K562 (cell line): ENCODE results near the gene PPP1R12B. TPM values are rescaled to one million over a fixed set of nuclear protein-coding genes. Genes with fewer than 3 reads are reported as not detected.
"Not testable (repeated sequence)": the region's sequence is repeated elsewhere in the genome, so short reads cannot be mapped to it uniquely, and the experiment has no call there.

ENCODE experiments used
- ATAC-seq: fragments of 200-7000 bp; cut with Tn5 transposase; 3 replicates; pipeline ENCODE4 v1.9.1; 2020; ENCODE audit warnings: moderate library complexity
- BruUV-seq: library from RNA; stranded (reverse); fragments of 400-500 nt; replicated peaks from 2 replicates; lab custom pipeline; 2021; lab: Mats Ljungman, UMichigan
- CTCF ChIA-PET: fragments of 300-600 bp; formaldehyde crosslinking; extraction: SDS; loops from one replicate; lab custom pipeline; 2021; ENCODE audit warnings: low intra/inter-chr PET ratio; lab: Yijun Ruan, JAX
- POLR2A ChIA-PET: fragments of 300-600, 350-650 bp; sonication (Branson Sonifier 250); formaldehyde crosslinking; extraction: SDS; loops from one replicate; lab custom pipeline; 2021; ENCODE audit warnings: antibody characterized with exemption, inconsistent platforms; lab: Yijun Ruan, JAX
- DNase-seq, 4 experiments: peaks; one replicate each; pipeline versions ENCODE4 v3.0.0 to v3.0.0-alpha.2; 2011 to 2018; ENCODE audit warnings: low spot score in 3 of 4, mixed read lengths in 3 of 4; ENCODE audit errors: extremely low read depth in 1 of 4
- FAIRE-seq: peaks from 2 replicates; lab custom pipeline; 2011; peaks lifted over from hg19 to GRCh38; lab: Jason Lieb, UNC
- H2AFZ ChIP-seq: 2 replicates; pipeline ENCODE4 v1.6.0; 2011; ENCODE audit warnings: low read depth, low read length, control low read depth, inconsistent platforms
- H3K27ac ChIP-seq: fragments of 200-600 bp; 3 replicates; pipeline ENCODE4 v1.8.0; 2011; ENCODE audit warnings: low read depth, mild to moderate bottlenecking, control low read depth, inconsistent platforms, low read length, moderate library complexity, mixed read lengths; ENCODE audit errors: extremely low read depth
- H3K27me3 ChIP-seq, 2 experiments: fragments of 300-600 bp in 1 of 2; 2 replicates in 1 of 2; 3 replicates in 1 of 2; pipeline versions ENCODE4 v1.6.0 to v1.8.0; 2011; ENCODE audit warnings: inconsistent platforms in 2 of 2, low read length in 2 of 2, mild to moderate bottlenecking in 1 of 2, mixed read lengths in 1 of 2, moderate library complexity in 1 of 2; ENCODE audit not compliant: control insufficient read depth in 2 of 2, insufficient read depth in 2 of 2
- H3K36me3 ChIP-seq: fragments of 300-600 bp; 3 replicates; pipeline ENCODE4 v1.8.0; 2011; ENCODE audit warnings: mild to moderate bottlenecking, low read length, inconsistent platforms; ENCODE audit not compliant: control insufficient read depth, insufficient read depth
- H3K4me1 ChIP-seq, 2 experiments: fragments of 200-600 bp in 1 of 2; replicated peaks in 1 of 2; 2 replicates in 1 of 2; 3 replicates in 1 of 2; pipeline versions ENCODE4 v1.5.1 to v1.8.0; 2011; ENCODE audit warnings: inconsistent platforms in 2 of 2, low read length in 2 of 2, mild to moderate bottlenecking in 1 of 2, mixed read lengths in 1 of 2, moderate library complexity in 1 of 2; ENCODE audit not compliant: control insufficient read depth in 2 of 2, insufficient read depth in 2 of 2
- H3K4me2 ChIP-seq: 2 replicates; pipeline ENCODE4 v1.6.1; 2011; ENCODE audit warnings: low read length, control low read depth, inconsistent platforms, mixed read lengths; ENCODE audit not compliant: insufficient read depth
- H3K4me3 ChIP-seq: fragments of 200-600 bp; sonication (generic), shearing (Covaris generic); 2 replicates; pipeline ENCODE4 v1.5.1; 2016; ENCODE audit warnings: control low read depth, inconsistent platforms
- H3K79me2 ChIP-seq: fragments of 200-600 bp; 3 replicates; pipeline ENCODE4 v1.8.0; 2011; ENCODE audit warnings: low read length, inconsistent platforms; ENCODE audit not compliant: control insufficient read depth, insufficient read depth
- H3K9ac ChIP-seq, 2 experiments: 2 replicates each; pipeline versions ENCODE4 v1.6.0 to v1.6.1; 2011; ENCODE audit warnings: low read depth in 2 of 2, low read length in 2 of 2, control low read depth in 1 of 2, inconsistent platforms in 1 of 2, mild to moderate bottlenecking in 1 of 2, mixed read lengths in 1 of 2; ENCODE audit not compliant: insufficient read depth in 1 of 2
- H3K9me1 ChIP-seq: one replicate; pipeline ENCODE4 v1.6.0; 2011; ENCODE audit warnings: inconsistent platforms, mild to moderate bottlenecking, low read length, moderate library complexity; ENCODE audit not compliant: control insufficient read depth, insufficient read depth
- H3K9me3 ChIP-seq: replicated peaks from 2 replicates; pipeline ENCODE4 v1.5.1; 2011; ENCODE audit warnings: low read depth, low read length, inconsistent platforms; ENCODE audit not compliant: control insufficient read depth, insufficient read depth
- H4K20me1 ChIP-seq: replicated peaks from 2 replicates; pipeline ENCODE4 v1.6.1; 2011; ENCODE audit warnings: low read length, inconsistent platforms, mixed read lengths; ENCODE audit not compliant: control insufficient read depth, insufficient read depth
- CBFA2T3 ChIP-seq: fragments of 450-650 bp; IDR thresholded peaks from 2 replicates; pipeline ENCODE4 v1.6.1; 2017
- FOSL1 ChIP-seq: fragments of 200-800 bp; sonication (Bioruptor generic); conservative IDR thresholded peaks from 2 replicates; pipeline ENCODE4 v1.6.1; 2016; ENCODE audit warnings: missing genetic modification characterization, missing compliant biosample characterization
- JUND ChIP-seq, 2 experiments: IDR thresholded peaks; 2 replicates in 1 of 2; 3 replicates in 1 of 2; pipeline ENCODE4 v1.6.1; 2011; ENCODE audit warnings: borderline replicate concordance in 2 of 2, low read depth in 2 of 2, low read length in 2 of 2, improper control_type of control experiment in 1 of 2, missing biosample characterization in 1 of 2, missing genetic modification characterization in 1 of 2, missing genetic modification reagents in 1 of 2
- MYC ChIP-seq, 2 experiments: fragments of 250-450 bp in 1 of 2; sonication (Bioruptor Pico) in 1 of 2; IDR thresholded peaks; 2 replicates each; pipeline versions ENCODE4 v1.5.1 to v1.6.1; 2012 to 2021; ENCODE audit warnings: low read depth in 2 of 2, borderline replicate concordance in 1 of 2, improper control_type of control experiment in 1 of 2, low read length in 1 of 2, mild to moderate bottlenecking in 1 of 2, moderate library complexity in 1 of 2
- NCOA6 ChIP-seq: fragments of 450-650 bp; IDR thresholded peaks from 2 replicates; pipeline ENCODE4 v1.6.1; 2017; ENCODE audit warnings: mild to moderate bottlenecking
- PHF21A ChIP-seq: fragments of 450-650 bp; IDR thresholded peaks from 2 replicates; pipeline ENCODE4 v1.6.1; 2017; ENCODE audit warnings: low read depth, borderline replicate concordance
- RBM25 ChIP-seq: fragments of 200-400 bp; formaldehyde crosslinking; IDR thresholded peaks from 2 replicates; pipeline ENCODE4 v1.6.1; 2018; ENCODE audit warnings: low read length, low read depth, moderate library complexity; ENCODE audit not compliant: severe bottlenecking
- SMARCA4 ChIP-seq: fragments of 450-650 bp; IDR thresholded peaks from 2 replicates; pipeline ENCODE4 v1.6.1; 2016
- SMARCA5 ChIP-seq: fragments of 450-650 bp; IDR thresholded peaks from 2 replicates; pipeline ENCODE4 v1.6.1; 2016
- ZC3H8 ChIP-seq: fragments of 450-650 bp; IDR thresholded peaks from 2 replicates; pipeline ENCODE4 v1.6.1; 2017
- ZNF76 ChIP-seq: fragments of 250-450 bp; sonication (Bioruptor Pico); IDR thresholded peaks from 2 replicates; pipeline ENCODE4 v1.4.0; 2020; ENCODE audit warnings: mild to moderate bottlenecking, moderate library complexity, borderline replicate concordance
- ZNF780A ChIP-seq: fragments of 250-450 bp; sonication (Bioruptor Pico); IDR thresholded peaks from 2 replicates; pipeline ENCODE4 v1.5.0; 2021; ENCODE audit warnings: mild to moderate bottlenecking
- WGBS: fragments of 100-300 bp; shearing (Covaris generic); methylation state at CpG from one replicate; pipeline ENCODE4 v1.1.6; 2016; ENCODE audit warnings: low coverage, mixed read lengths; ENCODE audit not compliant: insufficient coverage; ENCODE audit errors: missing lambda C conversion rate; 5-methylcytosine and 5-hydroxymethylcytosine counted together
- in situ Hi-C: fragments of 300-500 bp; cut with MboI; formaldehyde crosslinking; loops from 4 replicates; pipeline ENCODE4 v1.15.0; 2018; ENCODE audit warnings: inconsistent platforms, mixed read lengths
- intact Hi-C: fragments of 100-400 bp; cut with micrococcal nuclease; formaldehyde crosslinking; loops from 2 replicates; pipeline ENCODE4 v1.14.2; 2022
- polyA plus RNA-seq, 8 experiments: library from polyadenylated mRNA; depleted of rRNA in 4 of 8; stranded (reverse) in 5 of 8; unstranded in 3 of 8; fragments of >200 nt; fragmentation: Nextera tagmentation in 2 of 8; fragmentation: Illumina TruSeq in 1 of 8; extraction: Ambion mirVana in 2 of 8; extraction: Trizol in 1 of 8; gene quantifications; 2 replicates each; pipeline versions ENCODE4 v1.2.1 to v1.2.3, GENCODE V29; 2011 to 2014; ENCODE audit warnings: inconsistent platforms in 1 of 8, missing spikeins in 1 of 8
- total RNA-seq, 7 experiments: library from RNA; depleted of rRNA in 6 of 7; stranded (reverse); fragments of >200 nt in 6 of 7; fragmentation: Illumina TruSeq in 2 of 7; extraction: Trizol in 2 of 7; gene quantifications; 2 replicates each; pipeline versions ENCODE4 v1.2.1 to v1.2.3, GENCODE V29; 2011 to 2021; ENCODE audit warnings: low replicate concordance in 1 of 7
- TF ChIP-seq, protein P1 (sequence below): fragments of 450-650 bp; IDR thresholded peaks from 2 replicates; pipeline ENCODE4 v1.6.1; 2017; ENCODE audit warnings: antibody characterized with exemption

The PPP1R12B gene
- total and polyA plus RNA-seq, 9 of the 15 experiments (the other 6 are each of a cell fraction or from before 2014, with no cell fraction given), result 0.73 to 16.9 (median 13.6) TPM

DNA sequence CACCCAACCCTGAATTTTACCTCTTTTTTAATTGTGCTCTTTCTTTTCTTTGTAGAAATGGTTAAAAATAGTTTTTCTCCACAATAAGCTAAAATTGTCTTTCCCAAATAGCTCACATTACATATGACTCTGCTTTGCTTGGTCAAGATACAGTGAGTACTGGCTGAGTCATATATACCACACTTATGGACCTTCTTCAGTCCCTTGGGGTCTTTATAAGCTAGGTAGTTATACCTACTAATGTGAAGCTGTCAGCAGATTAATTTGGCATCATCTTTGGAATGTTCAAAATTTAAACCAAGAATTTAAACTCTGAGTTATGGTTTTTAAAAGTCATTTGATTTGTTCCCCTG, 111.6 kb downstream of the PPP1R12B start:
- H3K4me1 ChIP-seq, H3K9me1 ChIP-seq, H3K27me3 ChIP-seq, H3K4me3 ChIP-seq, H3K36me3 ChIP-seq, H3K4me2 ChIP-seq, CTCF ChIA-PET, H3K9me3 ChIP-seq, in situ Hi-C loops, BruUV-seq, H3K9ac ChIP-seq, FAIRE-seq, H4K20me1 ChIP-seq, H2AFZ ChIP-seq, POLR2A ChIA-PET, ATAC-seq, DNase-seq, H3K79me2 ChIP-seq, H3K27ac ChIP-seq: not testable (repeated sequence)
- intact Hi-C loops, result loop anchor here (5.0 to 10.0 kb wide), 2 partner anchors 118 to 255 kb away; partner anchors contain the start of genes SYT2 and UBE2T
- peak; percentile 78 for TF ChIP-seq FOSL1 (tag)

DNA sequence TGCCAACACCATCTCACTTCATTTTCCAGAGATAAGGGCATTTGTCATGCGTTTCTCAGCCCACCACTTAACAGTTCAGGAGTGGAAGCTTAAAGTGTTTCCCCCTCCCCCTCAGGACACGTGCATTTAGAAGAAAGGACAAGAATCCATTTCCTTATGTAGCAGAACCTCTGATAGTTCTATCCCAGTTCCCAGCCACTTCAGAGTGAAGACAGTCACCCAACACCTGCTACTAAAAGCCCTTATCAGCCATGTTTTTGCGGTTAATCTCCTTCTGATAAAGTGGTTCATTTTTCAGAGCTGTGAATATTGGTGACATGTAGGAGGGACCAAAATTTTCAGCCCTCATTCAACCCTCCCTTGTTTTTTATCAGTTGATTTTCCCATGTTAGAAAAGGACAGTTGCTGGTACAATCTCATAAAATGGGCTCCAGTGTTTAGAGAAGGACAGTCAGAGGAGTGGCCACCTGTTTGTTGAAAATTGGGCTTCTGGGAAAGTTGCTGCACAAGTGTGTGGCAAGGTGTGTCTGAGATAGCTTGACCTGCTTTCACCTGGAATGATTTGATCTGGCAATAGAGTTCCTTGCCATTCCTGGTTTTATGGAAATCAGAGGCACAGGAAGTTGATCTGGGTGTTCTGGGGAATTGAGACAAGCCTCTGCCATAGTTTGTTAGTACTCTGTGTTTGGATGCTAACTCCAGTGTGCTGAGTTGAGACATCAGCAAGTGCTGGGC, 114.0 kb downstream of the PPP1R12B start:
- ChIA-PET CTCF (interaction anchor here (0.6 kb wide), 1 partner anchor 110 kb away, joined by 3 read pairs; no protein-coding TSS in a partner anchor), POLR2A (interaction anchor here (0.6 to 1.2 kb wide), 3 partner anchors 9 to 22 kb away, joined by 3 read pairs; no protein-coding TSS in a partner anchor)
- H3K9me3 ChIP-seq, result no peaks in the 10 kb centered on the region
- H3K79me2 ChIP-seq, result no peaks in the 10 kb centered on the region
- H3K4me1 ChIP-seq, result peaks cover 0 to 7% of the 10 kb centered on the region in 2 experiments; a peak in 2 of 5 replicates
- intact Hi-C loops (loop anchor here (5.0 to 10.0 kb wide), 2 partner anchors 120 to 252 kb away; partner anchors contain the start of genes SYT2 and UBE2T), in situ Hi-C loops (no loop called here)
- no TSS peak for BruUV-seq
- H4K20me1 ChIP-seq, result no peaks in the 10 kb centered on the region
- ATAC-seq (peak; percentile 70), DNase-seq (peak in 3 of 4 experiments; percentile 25 to 77 (median 47)), FAIRE-seq (no peak)
- no peaks in the 10 kb centered on the region for H3K36me3 ChIP-seq
- H3K27me3 ChIP-seq, result no peaks in the 10 kb centered on the region
- H2AFZ ChIP-seq, result 0 out of 2 replicates have a peak overlapping the region, but pooled peaks have one; percentile 1
- no peak overlapping the region for H3K9ac ChIP-seq
- no peak overlapping the region for H3K4me3 ChIP-seq
- H3K27ac ChIP-seq, result peak overlapping the region; percentile 2; the same call in 1 of the 3 replicates
- 0% methylated on average over 3 of the region's 3 CpGs for WGBS
- no peaks in the 10 kb centered on the region for H3K9me1 ChIP-seq
- no peak overlapping the region; the same call in 1 of the 2 replicates for H3K4me2 ChIP-seq
- TF ChIP-seq ZNF76 (CRISPR knock-in tag), result no peak
- TF ChIP-seq NCOA6, result no peak
- no peak for TF ChIP-seq ZC3H8
- TF ChIP-seq RBM25, result no peak
- no peak for TF ChIP-seq JUND (IDR thresholded peaks at IDR 0.05; ENCODE audit: borderline replicate concordance, low read depth, low read length)
- TF ChIP-seq JUND (tag; IDR thresholded peaks at IDR 0.05; ENCODE audit: borderline replicate concordance, low read depth, low read length), result peak; percentile 33; the same call in 1 of the 3 replicates
- peak; percentile 48 for TF ChIP-seq MYC (IDR thresholded peaks at IDR 0.05; ENCODE audit: low read depth, low read length)
- TF ChIP-seq MYC (CRISPR knock-in tag; IDR thresholded peaks at IDR 0.05; ENCODE audit: borderline replicate concordance, low read depth), result no peak
- no peak for TF ChIP-seq PHF21A
- peak; percentile 77; the same call in 1 of the 2 replicates for TF ChIP-seq SMARCA4
- no peak for TF ChIP-seq ZNF780A (CRISPR knock-in tag)
- TF ChIP-seq CBFA2T3, result peak; percentile 78
- TF ChIP-seq SMARCA5, result no peak
- 0 out of 2 replicates have a peak, but pooled peaks have one; percentile 27 for TF ChIP-seq FOSL1 (tag)
- TF ChIP-seq, protein P1, sequence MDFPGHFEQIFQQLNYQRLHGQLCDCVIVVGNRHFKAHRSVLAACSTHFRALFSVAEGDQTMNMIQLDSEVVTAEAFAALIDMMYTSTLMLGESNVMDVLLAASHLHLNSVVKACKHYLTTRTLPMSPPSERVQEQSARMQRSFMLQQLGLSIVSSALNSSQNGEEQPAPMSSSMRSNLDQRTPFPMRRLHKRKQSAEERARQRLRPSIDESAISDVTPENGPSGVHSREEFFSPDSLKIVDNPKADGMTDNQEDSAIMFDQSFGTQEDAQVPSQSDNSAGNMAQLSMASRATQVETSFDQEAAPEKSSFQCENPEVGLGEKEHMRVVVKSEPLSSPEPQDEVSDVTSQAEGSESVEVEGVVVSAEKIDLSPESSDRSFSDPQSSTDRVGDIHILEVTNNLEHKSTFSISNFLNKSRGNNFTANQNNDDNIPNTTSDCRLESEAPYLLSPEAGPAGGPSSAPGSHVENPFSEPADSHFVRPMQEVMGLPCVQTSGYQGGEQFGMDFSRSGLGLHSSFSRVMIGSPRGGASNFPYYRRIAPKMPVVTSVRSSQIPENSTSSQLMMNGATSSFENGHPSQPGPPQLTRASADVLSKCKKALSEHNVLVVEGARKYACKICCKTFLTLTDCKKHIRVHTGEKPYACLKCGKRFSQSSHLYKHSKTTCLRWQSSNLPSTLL, result no peak
